Endothelial cell of umbilical vein (primary cell): ENCODE data around the gene TEX19. TPM values are rescaled to one million over a fixed set of nuclear protein-coding genes. Genes with fewer than 3 reads are reported as not detected.
A peak's percentile ranks its signal among the peaks of the same experiment; 100 is the strongest.

Experiments
- BruUV-seq: library from RNA; stranded (reverse); fragments of 400-500 nt; replicated peaks from 2 replicates; lab custom pipeline; 2021; lab: Mats Ljungman, UMichigan
- CTCF ChIA-PET: fragments of 300-600, 350-600 bp; sonication (Branson Sonifier 250); formaldehyde crosslinking; loops from one replicate; lab custom pipeline; 2021; ENCODE audit warnings: antibody characterized with exemption, inconsistent platforms; lab: Charles Lee
- POLR2A ChIA-PET: fragments of 300-600, 350-600 bp; sonication (Branson Sonifier 250); formaldehyde crosslinking; loops from one replicate; lab custom pipeline; 2021; ENCODE audit warnings: antibody characterized with exemption, inconsistent platforms; lab: Charles Lee
- DNase-seq: peaks from one replicate; pipeline ENCODE4 v3.0.0-alpha.2; 2011; ENCODE audit warnings: low read depth, low spot score
- FAIRE-seq: peaks from 2 replicates; lab custom pipeline; 2011; peaks lifted over from hg19 to GRCh38; lab: Jason Lieb, UNC
- H2AFZ ChIP-seq: 2 replicates; pipeline ENCODE4 v1.6.0; 2012; ENCODE audit warnings: low read depth, low read length, control low read depth, inconsistent platforms
- H3K27ac ChIP-seq: 2 replicates; pipeline ENCODE4 v1.5.1; 2011; ENCODE audit warnings: low read depth, mild to moderate bottlenecking, control low read depth, low read length, moderate library complexity; ENCODE audit not compliant: insufficient read depth
- H3K27me3 ChIP-seq, 2 experiments: 2 replicates each; pipeline versions ENCODE4 v1.6.0 to v1.6.1; 2011; ENCODE audit warnings: low read length in 2 of 2, mixed read lengths in 1 of 2; ENCODE audit not compliant: control insufficient read depth in 2 of 2, insufficient read depth in 2 of 2
- H3K36me3 ChIP-seq, 2 experiments: 2 replicates in 1 of 2; 3 replicates in 1 of 2; pipeline ENCODE4 v1.5.1; 2011; ENCODE audit warnings: low read length in 2 of 2, mild to moderate bottlenecking in 1 of 2, moderate library complexity in 1 of 2; ENCODE audit not compliant: control insufficient read depth in 2 of 2, insufficient read depth in 2 of 2; ENCODE audit errors: extremely low read depth in 1 of 2
- H3K4me1 ChIP-seq: 3 replicates; pipeline ENCODE4 v1.5.1; 2011; ENCODE audit warnings: mild to moderate bottlenecking, low read length; ENCODE audit not compliant: control insufficient read depth, insufficient read depth; ENCODE audit errors: extremely low read depth
- H3K4me2 ChIP-seq: 2 replicates; pipeline ENCODE4 v1.6.1; 2011; ENCODE audit warnings: low read length, control low read depth, mixed read lengths; ENCODE audit not compliant: insufficient read depth
- H3K4me3 ChIP-seq, 3 experiments: fragments of 200-600 bp in 1 of 3; sonication (generic), shearing (Covaris generic) in 1 of 3; replicated peaks in 1 of 3; 2 replicates each; pipeline ENCODE4 v1.5.1; 2011 to 2016; ENCODE audit warnings: control low read depth in 3 of 3, low read length in 3 of 3, mild to moderate bottlenecking in 2 of 3, inconsistent platforms in 1 of 3, low read depth in 1 of 3, moderate library complexity in 1 of 3; ENCODE audit not compliant: insufficient read depth in 1 of 3
- H3K79me2 ChIP-seq: 2 replicates; pipeline ENCODE4 v1.6.0; 2012; ENCODE audit warnings: low read length, inconsistent platforms; ENCODE audit not compliant: control insufficient read depth, insufficient read depth
- H3K9ac ChIP-seq: replicated peaks from 2 replicates; pipeline ENCODE3; 2011; ENCODE audit warnings: low read length, control low read depth; ENCODE audit not compliant: insufficient read depth; ENCODE audit errors: extremely low read depth
- H3K9me1 ChIP-seq: replicated peaks from 3 replicates; pipeline ENCODE4 v1.6.0; 2011; ENCODE audit warnings: mild to moderate bottlenecking, low read length; ENCODE audit not compliant: control insufficient read depth, insufficient read depth; ENCODE audit errors: extremely low read depth
- H3K9me3 ChIP-seq: replicated peaks from 2 replicates; pipeline ENCODE4 v1.5.1; 2012; ENCODE audit warnings: low read length, inconsistent platforms; ENCODE audit not compliant: control insufficient read depth, insufficient read depth
- H4K20me1 ChIP-seq: replicated peaks from 2 replicates; pipeline ENCODE3; 2011; ENCODE audit warnings: mild to moderate bottlenecking, low read length; ENCODE audit not compliant: control insufficient read depth, insufficient read depth; ENCODE audit errors: extremely low read depth
- EZH2 ChIP-seq: IDR thresholded peaks from 2 replicates; pipeline ENCODE4 v1.6.1; 2012; ENCODE audit warnings: borderline replicate concordance, low read depth, mild to moderate bottlenecking, moderate library complexity, low read length, inconsistent platforms; ENCODE audit not compliant: severe bottlenecking
- FOS ChIP-seq: IDR thresholded peaks from 2 replicates; pipeline ENCODE4 v1.6.1; 2011; ENCODE audit warnings: mild to moderate bottlenecking, low read length, moderate library complexity, borderline replicate concordance; ENCODE audit not compliant: insufficient read depth
- GATA2 ChIP-seq: IDR thresholded peaks from 2 replicates; pipeline ENCODE4 v1.7.0; 2011; ENCODE audit warnings: low read depth, mild to moderate bottlenecking, moderate library complexity, mixed read lengths, low read length; ENCODE audit not compliant: insufficient read length, insufficient read depth
- JUN ChIP-seq: IDR thresholded peaks from 2 replicates; pipeline ENCODE4 v1.6.1; 2011; ENCODE audit warnings: borderline replicate concordance, low read depth; ENCODE audit not compliant: insufficient read length, insufficient read depth
- MYC ChIP-seq: IDR thresholded peaks from one replicate; pipeline ENCODE4 v1.6.1; 2011; ENCODE audit warnings: mild to moderate bottlenecking, low read depth, low read length
- POLR2A ChIP-seq: IDR thresholded peaks from 2 replicates; pipeline ENCODE4 v1.6.1; 2012; ENCODE audit warnings: low read depth, mild to moderate bottlenecking, control low read depth, low read length
- POLR2AphosphoS5 ChIP-seq: IDR thresholded peaks from 2 replicates; pipeline ENCODE4 v1.6.1; 2012; ENCODE audit warnings: low read depth, mild to moderate bottlenecking, control low read depth, low read length, moderate library complexity; ENCODE audit not compliant: insufficient read depth
- dilution Hi-C: fragments of 300-500 bp; cut with MboI; formaldehyde crosslinking; loops from one replicate; pipeline ENCODE4 v1.15.0; 2019; ENCODE audit warnings: low sequenced_read_pairs; ENCODE audit not compliant: extremely low pct_ligation_motif_present
- intact Hi-C: fragments of 100-400 bp; cut with micrococcal nuclease; formaldehyde crosslinking; loops from one replicate; pipeline ENCODE4 v1.10.0; 2022
- polyA plus RNA-seq, 4 experiments: library from polyadenylated mRNA; depleted of rRNA in 3 of 4; stranded (reverse) in 3 of 4; unstranded in 1 of 4; fragments of >200 nt; gene quantifications; 2 replicates each; pipeline versions ENCODE4 v1.2.1 to v1.2.3, GENCODE V29; 2011 to 2012; ENCODE audit warnings: missing spikeins in 1 of 4
- total RNA-seq: library from RNA; stranded (reverse); gene quantifications from 2 replicates; pipeline ENCODE4 v1.2.3, GENCODE V29; 2021
- TF ChIP-seq, protein P1 (sequence below), 2 donors: IDR thresholded peaks; 1 replicate in 1 of 2; 2 replicates in 1 of 2; pipeline ENCODE4 v1.5.1; 2011; ENCODE audit warnings: low read length in 2 of 2, mild to moderate bottlenecking in 2 of 2, moderate library complexity in 2 of 2, control low read depth in 1 of 2, inconsistent platforms in 1 of 2, low read depth in 1 of 2; ENCODE audit not compliant: insufficient read depth in 1 of 2; ENCODE audit errors: extremely low read depth in 1 of 2
- TF ChIP-seq, protein P2 (sequence below): IDR thresholded peaks from 2 replicates; pipeline ENCODE4 v1.6.1; 2011; ENCODE audit not compliant: insufficient read depth, insufficient read length

The TEX19 gene
- total and polyA plus RNA-seq, 2 donors (not counting 3 experiments of a cell fraction or from before 2014, with no cell fraction given) = 0.06 TPM; not detected in 1

DNA sequence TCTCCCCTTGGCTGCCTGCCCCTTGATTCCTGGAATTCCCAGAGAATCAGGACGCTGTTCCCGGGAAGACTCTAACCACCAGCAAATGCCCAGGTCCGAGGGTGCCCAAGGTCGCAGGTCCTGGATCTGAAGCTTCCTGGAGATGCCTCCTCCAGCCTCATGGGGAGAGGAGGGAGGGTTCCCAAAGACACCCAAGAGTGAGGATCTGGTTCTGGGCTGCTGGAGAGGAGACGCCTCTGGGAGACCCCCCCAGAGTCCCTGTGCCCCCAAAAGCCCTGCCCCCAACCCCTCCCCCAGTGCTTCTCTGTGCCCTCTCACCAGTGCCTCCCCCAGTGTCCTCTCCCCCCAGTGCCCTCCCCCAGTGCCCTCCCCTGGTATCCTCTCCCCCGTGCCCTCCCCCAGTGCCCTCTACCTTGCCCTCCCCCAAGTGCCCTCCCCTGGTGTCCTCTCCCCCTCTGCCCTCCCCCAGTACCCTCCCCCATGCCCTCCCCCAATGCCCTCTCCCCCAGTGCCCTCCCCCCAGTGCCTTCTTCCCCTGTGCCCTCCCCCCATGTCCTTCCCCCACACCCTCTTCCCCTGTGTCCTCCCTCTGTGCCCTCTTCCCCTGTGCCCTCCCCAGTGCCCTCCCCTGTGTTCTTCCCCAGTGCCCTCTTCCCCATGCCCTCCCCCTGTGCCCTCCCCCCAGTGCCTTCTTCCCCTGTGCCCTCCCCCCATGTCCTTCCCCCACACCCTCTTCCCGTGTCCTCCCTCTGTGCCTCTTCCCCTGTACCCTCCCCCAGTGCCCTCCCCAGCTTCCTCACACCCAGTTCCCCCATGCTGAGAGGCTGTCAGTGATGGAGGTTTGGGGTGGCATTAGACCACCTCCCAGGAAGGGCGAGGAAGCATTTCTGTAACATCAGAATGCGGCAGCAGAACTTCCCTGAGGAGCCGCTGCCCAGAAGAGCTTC, 19.1 kb upstream of the TEX19 start:
- Histone ChIP-seq H3K79me2 (no peaks in the 10 kb centered on the region), H4K20me1 (no peaks in the 10 kb centered on the region), H3K36me3 (no peaks in the 10 kb centered on the region), H3K4me2 (peak overlapping the region; percentile 28), H3K9me3 (no peaks in the 10 kb centered on the region), H3K27ac (no peak overlapping the region), H3K4me1 (peaks cover 9% of the 10 kb centered on the region), H3K4me3 (no peak overlapping the region), H3K27me3 (no peaks in the 10 kb centered on the region), H3K9ac (no peak overlapping the region), H3K9me1 (no peaks in the 10 kb centered on the region), H2AFZ (peak overlapping the region; percentile 72)
- POLR2A ChIA-PET = no interaction called here
- no TSS peak for BruUV-seq
- dilution Hi-C loops = no loop called here
- TF ChIP-seq POLR2AphosphoS5 (no peak), EZH2 (no peak), FOS (no peak), POLR2A (no peak), GATA2 (no peak), JUN (no peak), MYC (no peak)
- TF ChIP-seq, protein P1, sequence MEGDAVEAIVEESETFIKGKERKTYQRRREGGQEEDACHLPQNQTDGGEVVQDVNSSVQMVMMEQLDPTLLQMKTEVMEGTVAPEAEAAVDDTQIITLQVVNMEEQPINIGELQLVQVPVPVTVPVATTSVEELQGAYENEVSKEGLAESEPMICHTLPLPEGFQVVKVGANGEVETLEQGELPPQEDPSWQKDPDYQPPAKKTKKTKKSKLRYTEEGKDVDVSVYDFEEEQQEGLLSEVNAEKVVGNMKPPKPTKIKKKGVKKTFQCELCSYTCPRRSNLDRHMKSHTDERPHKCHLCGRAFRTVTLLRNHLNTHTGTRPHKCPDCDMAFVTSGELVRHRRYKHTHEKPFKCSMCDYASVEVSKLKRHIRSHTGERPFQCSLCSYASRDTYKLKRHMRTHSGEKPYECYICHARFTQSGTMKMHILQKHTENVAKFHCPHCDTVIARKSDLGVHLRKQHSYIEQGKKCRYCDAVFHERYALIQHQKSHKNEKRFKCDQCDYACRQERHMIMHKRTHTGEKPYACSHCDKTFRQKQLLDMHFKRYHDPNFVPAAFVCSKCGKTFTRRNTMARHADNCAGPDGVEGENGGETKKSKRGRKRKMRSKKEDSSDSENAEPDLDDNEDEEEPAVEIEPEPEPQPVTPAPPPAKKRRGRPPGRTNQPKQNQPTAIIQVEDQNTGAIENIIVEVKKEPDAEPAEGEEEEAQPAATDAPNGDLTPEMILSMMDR (IDR thresholded peaks at IDR 0.05; ENCODE audit: extremely low read depth in 1 of 2, insufficient read depth in 1 of 2, low read depth in 1 of 2, low read length in 2 of 2) = no peak
- TF ChIP-seq, protein P2, sequence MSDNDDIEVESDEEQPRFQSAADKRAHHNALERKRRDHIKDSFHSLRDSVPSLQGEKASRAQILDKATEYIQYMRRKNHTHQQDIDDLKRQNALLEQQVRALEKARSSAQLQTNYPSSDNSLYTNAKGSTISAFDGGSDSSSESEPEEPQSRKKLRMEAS = no peak
- CTCF ChIA-PET = interaction anchor here (1.0 to 1.2 kb wide), 3 partner anchors 9 to 39 kb away, joined by 3 to 4 read pairs (median 3); no protein-coding TSS in a partner anchor
- DNase-seq = no peak
- intact Hi-C loops = loop anchor here (5.0 kb wide), 1 partner anchor 43 kb away; no protein-coding TSS in a partner anchor
- FAIRE-seq = peak; percentile 15
